ENCODE data around the gene SKI.

GRCh38 chr1:2337081-2337480 is 109.0 kb downstream of the SKI start:
- TF ChIP-seq, protein P1, sequence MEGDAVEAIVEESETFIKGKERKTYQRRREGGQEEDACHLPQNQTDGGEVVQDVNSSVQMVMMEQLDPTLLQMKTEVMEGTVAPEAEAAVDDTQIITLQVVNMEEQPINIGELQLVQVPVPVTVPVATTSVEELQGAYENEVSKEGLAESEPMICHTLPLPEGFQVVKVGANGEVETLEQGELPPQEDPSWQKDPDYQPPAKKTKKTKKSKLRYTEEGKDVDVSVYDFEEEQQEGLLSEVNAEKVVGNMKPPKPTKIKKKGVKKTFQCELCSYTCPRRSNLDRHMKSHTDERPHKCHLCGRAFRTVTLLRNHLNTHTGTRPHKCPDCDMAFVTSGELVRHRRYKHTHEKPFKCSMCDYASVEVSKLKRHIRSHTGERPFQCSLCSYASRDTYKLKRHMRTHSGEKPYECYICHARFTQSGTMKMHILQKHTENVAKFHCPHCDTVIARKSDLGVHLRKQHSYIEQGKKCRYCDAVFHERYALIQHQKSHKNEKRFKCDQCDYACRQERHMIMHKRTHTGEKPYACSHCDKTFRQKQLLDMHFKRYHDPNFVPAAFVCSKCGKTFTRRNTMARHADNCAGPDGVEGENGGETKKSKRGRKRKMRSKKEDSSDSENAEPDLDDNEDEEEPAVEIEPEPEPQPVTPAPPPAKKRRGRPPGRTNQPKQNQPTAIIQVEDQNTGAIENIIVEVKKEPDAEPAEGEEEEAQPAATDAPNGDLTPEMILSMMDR (IDR thresholded peaks at IDR 0.05; ENCODE audit: low read depth, low read length, poor library complexity, severe bottlenecking) = no peak
- no peak for TF ChIP-seq EZH2phosphoT487 (IDR thresholded peaks at IDR 0.05; ENCODE audit: borderline replicate concordance, low read length)
